PC-3 (cell line): ENCODE results near the gene MYH10. TPM values are rescaled to one million over a fixed set of nuclear protein-coding genes. Genes with fewer than 3 reads are reported as not detected.

Experiments
- ATAC-seq: fragments of 200-7000 bp; cut with Tn5 transposase; 2 replicates; pipeline ENCODE4 v1.9.1; 2020; ENCODE audit warnings: mild to moderate bottlenecking, moderate library complexity
- BruUV-seq: library from RNA; stranded (reverse); fragments of 400-500 nt; replicated peaks from 2 replicates; lab custom pipeline; 2021; lab: Mats Ljungman, UMichigan
- CTCF ChIA-PET: fragments of 300-600 bp; sonication (Branson Sonifier 250); formaldehyde crosslinking; loops from one replicate; lab custom pipeline; 2022; ENCODE audit warnings: antibody characterized with exemption; lab: Charles Lee
- POLR2A ChIA-PET: fragments of 300-600 bp; sonication (Branson Sonifier 250); formaldehyde crosslinking; loops from one replicate; lab custom pipeline; 2022; ENCODE audit warnings: antibody characterized with exemption; ENCODE audit not compliant: unreplicated experiment; lab: Charles Lee
- DNase-seq: peaks from one replicate; pipeline ENCODE4 v3.0.0-alpha.2; 2015
- H2AFZ ChIP-seq: fragments of 300-600 bp; sonication (generic); 2 replicates; pipeline ENCODE4 v1.6.0; 2016; ENCODE audit warnings: antibody characterized with exemption, low read length
- H3F3A ChIP-seq: fragments of 300-600 bp; sonication (generic); one replicate; pipeline ENCODE4 v1.6.0; 2017; ENCODE audit warnings: antibody characterized with exemption, low read length, control low read depth, mild to moderate bottlenecking; ENCODE audit not compliant: unreplicated experiment
- H3K27ac ChIP-seq: fragments of 300-600 bp; sonication (generic); 2 replicates; pipeline ENCODE4 v1.5.1; 2016; ENCODE audit warnings: mild to moderate bottlenecking, low read length
- H3K27me3 ChIP-seq: fragments of 300-600 bp; sonication (generic); 2 replicates; pipeline ENCODE4 v1.6.1; 2016; ENCODE audit warnings: low read length, mixed read lengths
- H3K36me3 ChIP-seq: fragments of 300-600 bp; sonication (generic); 2 replicates; pipeline ENCODE4 v1.6.1; 2016; ENCODE audit warnings: low read depth, mixed run types, low read length, mixed read lengths
- H3K4me1 ChIP-seq: fragments of 300-600 bp; sonication (generic); 2 replicates; pipeline ENCODE4 v1.5.1; 2016; ENCODE audit warnings: low read length; ENCODE audit not compliant: insufficient read depth
- H3K4me2 ChIP-seq: fragments of 300-600 bp; sonication (generic); 2 replicates; pipeline ENCODE4 v1.6.0; 2016; ENCODE audit warnings: low read length
- H3K4me3 ChIP-seq: fragments of 300-600 bp; sonication (generic); 2 replicates; pipeline ENCODE4 v1.5.1; 2016; ENCODE audit warnings: mild to moderate bottlenecking, low read length, mixed read lengths
- H3K79me2 ChIP-seq: fragments of 300-600 bp; sonication (generic); 2 replicates; pipeline ENCODE4 v1.6.1; 2017; ENCODE audit warnings: low read length, mixed read lengths
- H3K9ac ChIP-seq: fragments of 300-600 bp; sonication (generic); 2 replicates; pipeline ENCODE4 v1.6.0; 2016; ENCODE audit warnings: mild to moderate bottlenecking, low read length
- H3K9me2 ChIP-seq: fragments of 300-600 bp; sonication (generic); replicated peaks from 2 replicates; pipeline ENCODE4 v1.6.1; 2016; ENCODE audit warnings: mixed run types, low read length, mixed read lengths
- H3K9me3 ChIP-seq: fragments of 300-600 bp; sonication (generic); 2 replicates; pipeline ENCODE4 v1.6.1; 2016; ENCODE audit warnings: low read length, mixed read lengths
- H4K20me1 ChIP-seq: fragments of 300-600 bp; sonication (generic); 2 replicates; pipeline ENCODE4 v1.6.1; 2016; ENCODE audit warnings: low read length, mixed read lengths
- CTCF ChIP-seq: fragments of 300-600 bp; sonication (generic); conservative IDR thresholded peaks from 2 replicates; pipeline ENCODE4 v1.5.1; 2017; ENCODE audit warnings: antibody characterized with exemption, low read depth, mild to moderate bottlenecking, low read length
- EZH2 ChIP-seq: fragments of 300-600 bp; sonication (generic); IDR thresholded peaks from one replicate; pipeline ENCODE4 v1.6.1; 2017; ENCODE audit warnings: antibody characterized with exemption, mild to moderate bottlenecking, low read length; ENCODE audit not compliant: unreplicated experiment
- EZH2phosphoT487 ChIP-seq: fragments of 300-600 bp; sonication (generic); IDR thresholded peaks from 2 replicates; pipeline ENCODE4 v1.6.1; 2018; ENCODE audit warnings: mild to moderate bottlenecking, antibody characterized with exemption, low read length, borderline replicate concordance
- intact Hi-C: fragments of 100-400 bp; cut with micrococcal nuclease; formaldehyde crosslinking; loops from 2 replicates; pipeline ENCODE4 v1.9.0; 2023
- total RNA-seq: library from RNA; depleted of rRNA; stranded (reverse); fragments of >200 nt; gene quantifications from 2 replicates; pipeline ENCODE4 v1.2.3, GENCODE V29; 2014

MYH10 gene
- total RNA-seq, 1 experiment from 2014 or later, result 44.6 TPM

- CTCF ChIA-PET, result no interaction called here
- POLR2A ChIA-PET, result no interaction called here
- H3K27ac ChIP-seq, result no peak overlapping the region
- H3K9me3 ChIP-seq, result no peaks in the 10 kb centered on the region
- intact Hi-C loops, result no loop called here
- TF ChIP-seq EZH2phosphoT487 (no peak), EZH2 (no peak), CTCF (no peak)
- peaks cover 18% of the 10 kb centered on the region for H3K36me3 ChIP-seq
- no peaks in the 10 kb centered on the region for H3K79me2 ChIP-seq
- no TSS peak for BruUV-seq
- DNase-seq (no peak), ATAC-seq (no peak)
- H3K4me2 ChIP-seq, result no peak overlapping the region
- H3K4me1 ChIP-seq, result no peaks in the 10 kb centered on the region
- H3F3A ChIP-seq, result no peaks in the 10 kb centered on the region
- no peak overlapping the region for H3K4me3 ChIP-seq
- no peak overlapping the region for H2AFZ ChIP-seq
- H3K9ac ChIP-seq, result no peak overlapping the region
- H3K9me2 ChIP-seq, result no peaks in the 10 kb centered on the region
- no peaks in the 10 kb centered on the region for H3K27me3 ChIP-seq
- no peaks in the 10 kb centered on the region for H4K20me1 ChIP-seq
Measured at GRCh38 chr17:8484465-8484864, 146.1 kb downstream of the MYH10 start.

GRCh38 chr17:8482546-8482945 is 148.0 kb downstream of the MYH10 start:
- POLR2A ChIA-PET, result no interaction called here
- Histone ChIP-seq H3K27me3 (no peaks in the 10 kb centered on the region), H3K27ac (no peak overlapping the region), H3K79me2 (no peaks in the 10 kb centered on the region), H3K9me2 (no peaks in the 10 kb centered on the region), H3F3A (no peaks in the 10 kb centered on the region), H3K9ac (no peak overlapping the region), H3K4me1 (no peaks in the 10 kb centered on the region), H2AFZ (no peak overlapping the region), H3K36me3 (peaks cover 16% of the 10 kb centered on the region), H4K20me1 (no peaks in the 10 kb centered on the region), H3K9me3 (no peaks in the 10 kb centered on the region), H3K4me3 (no peak overlapping the region), H3K4me2 (no peak overlapping the region)
- no TSS peak for BruUV-seq
- intact Hi-C loops, result no loop called here
- CTCF ChIA-PET, result no interaction called here
- TF ChIP-seq CTCF, result no peak
- TF ChIP-seq EZH2phosphoT487, result no peak
- no peak for TF ChIP-seq EZH2
- DNase-seq (no peak), ATAC-seq (no peak)

GRCh38 chr17:8481703-8482102 is 148.8 kb downstream of the MYH10 start:
- no peak overlapping the region for H2AFZ ChIP-seq
- no peaks in the 10 kb centered on the region for H4K20me1 ChIP-seq
- ChIA-PET POLR2A (no interaction called here), CTCF (no interaction called here)
- H3K4me1 ChIP-seq, result no peaks in the 10 kb centered on the region
- DNase-seq (no peak), ATAC-seq (no peak)
- H3K79me2 ChIP-seq, result no peaks in the 10 kb centered on the region
- H3K9me3 ChIP-seq, result no peaks in the 10 kb centered on the region
- TF ChIP-seq CTCF (no peak), EZH2 (no peak), EZH2phosphoT487 (no peak)
- H3K27ac ChIP-seq, result no peak overlapping the region
- no peaks in the 10 kb centered on the region for H3F3A ChIP-seq
- H3K9ac ChIP-seq, result no peak overlapping the region
- no peaks in the 10 kb centered on the region for H3K9me2 ChIP-seq
- peaks cover 16% of the 10 kb centered on the region for H3K36me3 ChIP-seq
- H3K4me3 ChIP-seq, result no peak overlapping the region
- intact Hi-C loops, result no loop called here
- H3K27me3 ChIP-seq, result no peaks in the 10 kb centered on the region
- BruUV-seq, result no TSS peak
- no peak overlapping the region for H3K4me2 ChIP-seq
